Measurements from ENCODE around the gene POLG2.

- TF ChIP-seq RAD21 (IDR thresholded peaks at IDR 0.05; ENCODE audit: low read depth): no peak
- TF ChIP-seq SIN3A (IDR thresholded peaks at IDR 0.05; ENCODE audit: low read depth): no peak
Measured at GRCh38 chr17:64494121-64494520, 2.7 kb downstream of the POLG2 start.
